Spleen (tissue), 11 donors: Measurements from ENCODE around the gene CITED2. TPM values are rescaled to one million over a fixed set of nuclear protein-coding genes. Genes with fewer than 3 reads are reported as not detected.

Experiments used
- DNase-seq: peaks from one replicate; pipeline ENCODE4 v3.0.0-alpha.2; 2020
- H3K27ac ChIP-seq, 8 donors: fragments of 200-600 bp; sonication (generic) in 7 of 8; 1 replicate in 4 of 8; 2 replicates in 4 of 8; pipeline versions ENCODE4 v1.5.0 to v1.8.0; 2016 to 2021; ENCODE audit warnings: inconsistent platforms in 4 of 8, mild to moderate bottlenecking in 4 of 8, moderate library complexity in 1 of 8
- H3K27me3 ChIP-seq, 7 donors: fragments of 200-600 bp; sonication (generic) in 6 of 7; replicated peaks in 1 of 7; 1 replicate in 4 of 7; 2 replicates in 3 of 7; pipeline versions ENCODE4 v1.5.0 to v1.8.0; 2016 to 2021; ENCODE audit warnings: inconsistent platforms in 3 of 7, mild to moderate bottlenecking in 1 of 7
- H3K36me3 ChIP-seq, 6 donors: fragments of 200-600 bp; sonication (generic) in 5 of 6; 1 replicate in 4 of 6; 2 replicates in 2 of 6; pipeline versions ENCODE4 v1.5.0 to v1.8.0; 2016 to 2021; ENCODE audit warnings: inconsistent platforms in 2 of 6
- H3K4me1 ChIP-seq, 6 donors: fragments of 200-600 bp; sonication (generic) in 5 of 6; 1 replicate in 3 of 6; 2 replicates in 3 of 6; pipeline versions ENCODE4 v1.5.0 to v1.8.0; 2016 to 2021; ENCODE audit warnings: inconsistent platforms in 3 of 6
- H3K4me3 ChIP-seq, 8 donors: fragments of 200-600 bp; sonication (generic) in 7 of 8; 1 replicate in 4 of 8; 2 replicates in 4 of 8; pipeline versions ENCODE4 v1.5.0 to v1.8.0; 2016 to 2021; ENCODE audit warnings: inconsistent platforms in 4 of 8, mild to moderate bottlenecking in 4 of 8, moderate library complexity in 2 of 8
- H3K9me3 ChIP-seq, 8 donors: fragments of 200-600 bp; sonication (generic) in 7 of 8; 1 replicate in 4 of 8; 2 replicates in 4 of 8; pipeline versions ENCODE4 v1.5.0 to v1.8.0; 2016 to 2021; ENCODE audit warnings: inconsistent platforms in 4 of 8
- CTCF ChIP-seq, 11 experiments: fragments of 200-600 bp in 7 of 11; fragments of 450-650 bp in 4 of 11; sonication (generic) in 4 of 11; IDR thresholded peaks in 8 of 11; conservative IDR thresholded peaks in 3 of 11; 1 replicate in 7 of 11; 2 replicates in 4 of 11; pipeline versions ENCODE4 v1.4.0 to v1.8.0; 2016 to 2021; ENCODE audit warnings: antibody characterized with exemption in 11 of 11, inconsistent platforms in 4 of 11, mild to moderate bottlenecking in 1 of 11
- POLR2A ChIP-seq, 3 donors: fragments of 450-650 bp; IDR thresholded peaks; one replicate each; pipeline ENCODE4 v1.5.1; 2017; ENCODE audit warnings: antibody characterized with exemption in 3 of 3, mild to moderate bottlenecking in 1 of 3
- POLR2AphosphoS5 ChIP-seq, 3 donors: sonication (generic); formaldehyde crosslinking; IDR thresholded peaks; one replicate each; pipeline ENCODE4 v1.5.1; 2017; ENCODE audit warnings: antibody characterized with exemption in 3 of 3
- WGBS, 5 donors: extraction: QIAGEN DNeasy Blood & Tissue Kit in 3 of 5; methylation state at CpG; one replicate each; pipeline versions ENCODE4 v1.1.5 to v1.1.7; 2013 to 2018; 5-methylcytosine and 5-hydroxymethylcytosine counted together
- intact Hi-C: fragments of 100-400 bp; cut with DNase I; formaldehyde crosslinking; loops from one replicate; pipeline ENCODE4 v1.15.0; 2023; ENCODE audit warnings: low total_unique reads
- polyA plus RNA-seq, 3 donors: library from polyadenylated mRNA; stranded (reverse); fragments of 200-250 nt; gene quantifications; one replicate each; pipeline ENCODE4 v1.2.1, GENCODE V29; 2013
- total RNA-seq, 7 donors: library from RNA; depleted of rRNA in 3 of 7; stranded (reverse); fragments of >200 nt in 3 of 7; fragmentation: NEBNext Ultra II Directional in 4 of 7; extraction: Animal tissue kit (Norgen Biotek cat#: 25700) in 4 of 7; gene quantifications; one replicate each; pipeline versions ENCODE4 v1.1.0 to v1.2.1, GENCODE V29; 2016 to 2021
- donor health status: healthy with polysubstance abuse.
- donor health status: DM: no; HTN: no; CAD: no; lungs with moderate emphysema.
- donor health status: DM: no; HTN: no; CAD: no.
- donor health status: Bipolar disorder and iron deficiency.
- donor health status: healthy.
- donor health status: DM: no; HTN: no; CAD: no.
- donor health status: DM: yes; HTN: yes; CAD: no.

CITED2 gene
- total and polyA plus RNA-seq, 10 donors: 12.9 to 213 (median 145) TPM

- intact Hi-C loops: no loop called here
- H3K4me3 ChIP-seq: no peak overlapping the region
- no peaks in the 10 kb centered on the region for H3K27me3 ChIP-seq
- peaks cover 0 to 34% (median 8%) of the 10 kb centered on the region in 6 donors for H3K4me1 ChIP-seq
- 56 to 93% (median 67%) methylated on average over 2 of the region's 2 CpGs for WGBS, 5 donors
- no peak for DNase-seq
- H3K9me3 ChIP-seq: no peaks in the 10 kb centered on the region
- H3K27ac ChIP-seq: peak overlapping the region in 1 of 8 donors; percentile 16
- TF ChIP-seq POLR2A (IDR thresholded peaks at IDR 0.05) (no peak), POLR2AphosphoS5 (IDR thresholded peaks at IDR 0.05) (no peak), CTCF (IDR thresholded peaks at IDR 0.05 in 8 of 11, conservative IDR thresholded peaks at IDR 0.05 in 3 of 11) (no peak)
- no peaks in the 10 kb centered on the region for H3K36me3 ChIP-seq
Measured at GRCh38 chr6:139380611-139381010, 6.2 kb upstream of the CITED2 start.

GRCh38 chr6:139380168-139380567 lies 5.7 kb upstream of the CITED2 start:
- TF ChIP-seq CTCF (IDR thresholded peaks at IDR 0.05 in 8 of 11, conservative IDR thresholded peaks at IDR 0.05 in 3 of 11) (no peak), POLR2AphosphoS5 (IDR thresholded peaks at IDR 0.05) (no peak), POLR2A (IDR thresholded peaks at IDR 0.05) (no peak)

GRCh38 chr6:139378882-139379341 lies 4.5 kb upstream of the CITED2 start:
- H3K9me3 ChIP-seq: no peaks in the 10 kb centered on the region
- no peaks in the 10 kb centered on the region for H3K36me3 ChIP-seq
- intact Hi-C loops: no loop called here
- no peak overlapping the region for H3K27ac ChIP-seq
- WGBS, 5 donors: 61 to 96% (median 76%) methylated on average over 1 of the region's 1 CpG
- TF ChIP-seq CTCF (IDR thresholded peaks at IDR 0.05 in 8 of 11, conservative IDR thresholded peaks at IDR 0.05 in 3 of 11) (no peak), POLR2A (IDR thresholded peaks at IDR 0.05) (no peak), POLR2AphosphoS5 (IDR thresholded peaks at IDR 0.05) (no peak)
- H3K27me3 ChIP-seq: no peaks in the 10 kb centered on the region
- no peak overlapping the region for H3K4me3 ChIP-seq
- DNase-seq: no peak
- peaks cover 0 to 34% (median 8%) of the 10 kb centered on the region in 6 donors for H3K4me1 ChIP-seq

More at GRCh38 chr6:139380168-139380567, 5.7 kb upstream of the CITED2 start:
- no peaks in the 10 kb centered on the region for H3K27me3 ChIP-seq
- WGBS, 5 donors: 76 to 86% (median 81%) methylated on average over 7 of the region's 7 CpGs
- H3K9me3 ChIP-seq: no peaks in the 10 kb centered on the region
- H3K4me3 ChIP-seq: no peak overlapping the region
- peak overlapping the region in 1 of 8 donors; percentile 16 for H3K27ac ChIP-seq
- intact Hi-C loops: no loop called here
- peaks cover 0 to 34% (median 8%) of the 10 kb centered on the region in 6 donors for H3K4me1 ChIP-seq
- DNase-seq: no peak
- no peaks in the 10 kb centered on the region for H3K36me3 ChIP-seq

- DNase-seq: no peak
- Histone ChIP-seq H3K4me1 (peaks cover 0 to 34% (median 8%) of the 10 kb centered on the region in 6 donors), H3K36me3 (peaks cover 0 to 5% (median 0%) of the 10 kb centered on the region in 6 donors), H3K4me3 (no peak overlapping the region), H3K27ac (no peak overlapping the region), H3K9me3 (no peaks in the 10 kb centered on the region), H3K27me3 (no peaks in the 10 kb centered on the region)
- TF ChIP-seq POLR2A (IDR thresholded peaks at IDR 0.05) (no peak), POLR2AphosphoS5 (IDR thresholded peaks at IDR 0.05) (no peak), CTCF (IDR thresholded peaks at IDR 0.05 in 8 of 11, conservative IDR thresholded peaks at IDR 0.05 in 3 of 11) (no peak)
- intact Hi-C loops: no loop called here
Measured at GRCh38 chr6:139378226-139378625, 3.8 kb upstream of the CITED2 start.
